ENCODE measurements around the gene ARRDC2. TPM values are rescaled to one million over a fixed set of nuclear protein-coding genes. Genes with fewer than 3 reads are reported as not detected.
"Not testable (repeated sequence)": the region's sequence is repeated elsewhere in the genome, so short reads cannot be mapped to it uniquely, and the experiment has no call there.

Gene ARRDC2
- total RNA-seq, 2 donors from 2014 or later, result 57.1 to 75.9 TPM

- H3K4me1 ChIP-seq (replicated peaks); H3K27ac ChIP-seq; H3K4me3 ChIP-seq; H3K36me3 ChIP-seq; H3K9me3 ChIP-seq; intact Hi-C loops (cut with DNase I); H3K27me3 ChIP-seq (replicated peaks; ENCODE audit: insufficient read depth): not testable (repeated sequence)
- WGBS, result 33% methylated on average over 5 of the region's 5 CpGs
- peak; percentile 76 for TF ChIP-seq POLR2AphosphoS5 (IDR thresholded peaks at IDR 0.05)
- DNase-seq (ENCODE audit: low spot score), result peak; percentile 60
Measured at GRCh38 chr19:18031401-18031800, 23.4 kb downstream of the ARRDC2 start.

DNA sequence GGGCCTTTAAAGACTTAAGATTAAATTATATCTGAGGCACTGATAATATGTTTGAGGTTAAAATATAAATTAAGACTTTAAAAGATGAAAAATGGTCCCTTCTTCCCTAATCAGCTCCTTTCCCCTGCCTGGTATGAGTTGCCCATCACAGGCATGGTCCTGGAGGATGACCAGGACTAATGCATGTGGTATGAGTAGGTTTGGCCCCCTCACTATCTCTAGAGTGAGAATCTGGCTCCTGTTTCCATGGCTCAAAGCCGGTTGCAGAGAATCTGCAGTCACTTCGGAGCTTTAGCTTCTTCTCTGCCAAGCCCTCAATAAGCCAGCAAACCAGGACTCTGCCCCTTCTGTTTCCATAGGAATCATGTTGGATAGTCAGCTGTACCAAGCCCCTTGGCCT, 24.1 kb downstream of the ARRDC2 start:
- H3K9me3 ChIP-seq; H3K4me3 ChIP-seq; H3K36me3 ChIP-seq; intact Hi-C loops (cut with DNase I); H3K27me3 ChIP-seq (replicated peaks; ENCODE audit: insufficient read depth); H3K27ac ChIP-seq; H3K4me1 ChIP-seq (replicated peaks); DNase-seq (ENCODE audit: low spot score): not testable (repeated sequence)
- 53% methylated on average over 2 of the region's 2 CpGs for WGBS

- no peaks in the 10 kb centered on the region for H3K4me1 ChIP-seq (replicated peaks)
- intact Hi-C loops (cut with DNase I), result no loop called here
- H3K27me3 ChIP-seq (replicated peaks; ENCODE audit: insufficient read depth), result no peaks in the 10 kb centered on the region
- no peak overlapping the region for H3K4me3 ChIP-seq
- no peaks in the 10 kb centered on the region for H3K9me3 ChIP-seq
- no peak overlapping the region for H3K27ac ChIP-seq
- no peak for DNase-seq (ENCODE audit: low spot score)
- WGBS, result 64% methylated on average over 2 of the region's 2 CpGs
- no peak for TF ChIP-seq POLR2A (IDR thresholded peaks at IDR 0.05)
- TF ChIP-seq CTCF (IDR thresholded peaks at IDR 0.05), result no peak
- no peak for TF ChIP-seq POLR2AphosphoS5 (IDR thresholded peaks at IDR 0.05)
- no peaks in the 10 kb centered on the region for H3K36me3 ChIP-seq
Measured at GRCh38 chr19:18041054-18041453, 33.1 kb downstream of the ARRDC2 start.

- TF ChIP-seq POLR2AphosphoS5 (IDR thresholded peaks at IDR 0.05) (no peak), CTCF (IDR thresholded peaks at IDR 0.05) (no peak), POLR2A (IDR thresholded peaks at IDR 0.05) (no peak)
- Histone ChIP-seq H3K4me3 (no peak overlapping the region), H3K27me3 (replicated peaks; ENCODE audit: insufficient read depth) (no peaks in the 10 kb centered on the region), H3K9me3 (no peaks in the 10 kb centered on the region), H3K27ac (no peak overlapping the region), H3K36me3 (no peaks in the 10 kb centered on the region), H3K4me1 (replicated peaks) (no peaks in the 10 kb centered on the region)
- intact Hi-C loops (cut with DNase I), result no loop called here
- DNase-seq (ENCODE audit: low spot score), result no peak
- 96% methylated on average over 3 of the region's 3 CpGs for WGBS
Measured at GRCh38 chr19:18043676-18044075, 35.7 kb downstream of the ARRDC2 start.

- no peaks in the 10 kb centered on the region for H3K4me1 ChIP-seq (replicated peaks)
- WGBS, result 9% methylated on average over 12 of the region's 12 CpGs
- TF ChIP-seq POLR2AphosphoS5 (IDR thresholded peaks at IDR 0.05) (peak; percentile 78), CTCF (IDR thresholded peaks at IDR 0.05) (no peak), POLR2A (IDR thresholded peaks at IDR 0.05) (no peak)
- peak overlapping the region; percentile 47 to 53 for H3K27ac ChIP-seq
- no peaks in the 10 kb centered on the region for H3K9me3 ChIP-seq
- H3K4me3 ChIP-seq, result peak overlapping the region; percentile 9 to 16
- no peaks in the 10 kb centered on the region for H3K27me3 ChIP-seq (replicated peaks; ENCODE audit: insufficient read depth)
- no peaks in the 10 kb centered on the region for H3K36me3 ChIP-seq
- DNase-seq (ENCODE audit: low spot score), result peak; percentile 74
- intact Hi-C loops (cut with DNase I), result no loop called here
Measured at GRCh38 chr19:18044825-18045304, 36.9 kb downstream of the ARRDC2 start.

DNA sequence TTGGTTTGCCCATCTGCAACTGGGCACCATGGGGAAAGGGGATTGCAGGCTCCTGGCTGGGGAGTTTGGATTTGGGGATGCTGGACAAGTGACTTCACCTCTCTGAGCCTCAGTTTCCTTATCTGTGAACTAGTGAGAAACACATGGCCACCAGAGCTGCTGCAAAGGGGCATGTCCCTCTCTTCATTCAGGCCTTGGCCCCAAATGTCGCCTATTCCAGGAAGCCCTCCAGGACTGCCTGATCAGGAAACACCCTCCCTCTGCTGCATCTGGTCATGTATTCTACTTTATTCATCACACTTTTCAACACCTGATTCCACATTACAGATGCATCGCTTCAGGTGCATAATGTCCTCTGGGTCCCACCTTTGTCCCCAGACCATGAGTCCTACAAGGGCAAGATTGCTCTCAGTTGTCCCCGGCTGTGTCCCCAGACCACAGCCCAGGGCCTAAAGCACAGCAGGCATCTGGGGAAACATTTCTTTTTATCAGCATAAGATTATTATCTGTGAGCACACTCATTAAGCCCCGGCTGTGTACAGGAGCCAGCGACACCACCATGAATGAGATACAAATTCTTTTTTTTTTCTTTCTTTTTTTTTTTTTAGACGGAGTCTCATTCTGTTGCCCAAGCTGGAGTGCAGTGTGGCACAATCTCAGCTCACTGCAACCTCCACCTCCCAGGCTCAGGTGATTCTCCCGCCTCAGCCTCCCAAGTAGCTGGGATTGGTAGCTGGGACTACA, 37.5 kb downstream of the ARRDC2 start:
- Histone ChIP-seq H3K27ac (peak overlapping the region; percentile 47 to 53), H3K9me3 (no peaks in the 10 kb centered on the region), H3K27me3 (replicated peaks; ENCODE audit: insufficient read depth) (no peaks in the 10 kb centered on the region), H3K4me1 (replicated peaks) (no peaks in the 10 kb centered on the region), H3K4me3 (peak overlapping the region; percentile 9 to 16), H3K36me3 (no peaks in the 10 kb centered on the region)
- no peak for DNase-seq (ENCODE audit: low spot score)
- TF ChIP-seq CTCF (IDR thresholded peaks at IDR 0.05) (no peak), POLR2AphosphoS5 (IDR thresholded peaks at IDR 0.05) (no peak), POLR2A (IDR thresholded peaks at IDR 0.05) (no peak)
- 72% methylated on average over 7 of the region's 7 CpGs for WGBS
- intact Hi-C loops (cut with DNase I), result no loop called here
